Measurements from ENCODE around the gene STRC. TPM values are rescaled to one million over a fixed set of nuclear protein-coding genes. Genes with fewer than 3 reads are reported as not detected.
"Not testable (repeated sequence)": the region's sequence is repeated elsewhere in the genome, so short reads cannot be mapped to it uniquely, and the experiment has no call there.

Gene STRC
- total RNA-seq, 1 donor from 2014 or later, result 0.44 TPM

- intact Hi-C loops (cut with micrococcal nuclease), result not testable (repeated sequence)
Measured at GRCh38 chr15:43563793-43564192, 54.8 kb downstream of the STRC start.

GRCh38 chr15:43562753-43563152 is 55.8 kb downstream of the STRC start:
- intact Hi-C loops (cut with micrococcal nuclease), result not testable (repeated sequence)

GRCh38 chr15:43552986-43553385 is 65.6 kb downstream of the STRC start:
- intact Hi-C loops (cut with micrococcal nuclease), result no loop called here

- intact Hi-C loops (cut with micrococcal nuclease), result no loop called here
Measured at GRCh38 chr15:43552256-43552655, 66.3 kb downstream of the STRC start.

- intact Hi-C loops (cut with micrococcal nuclease), result no loop called here
Measured at GRCh38 chr15:43550527-43551363, 67.9 kb downstream of the STRC start.

Other genes with a start within 250 kb of the STRC start
- gene ZSCAN29, start 247.8 kb downstream of the STRC start, total RNA-seq, result 32.6 and 34.6 TPM in 2 replicates
- gene TUBGCP4, start 247.7 kb downstream of the STRC start, total RNA-seq, result 26.9 and 34.2 TPM in 2 replicates
- gene TP53BP1, start 125.6 kb downstream of the STRC start, total RNA-seq, result 32.0 and 35.5 TPM in 2 replicates
- 14.6 and 15.0 TPM in 2 replicates for gene MAP1A, start 101.2 kb downstream of the STRC start, total RNA-seq
- gene PPIP5K1, start 28.6 kb downstream of the STRC start, total RNA-seq, result 45.8 and 50.2 TPM in 2 replicates
- gene CKMT1B, start 24.8 kb downstream of the STRC start, total RNA-seq, result 0.20 and 0.32 TPM in 2 replicates
- gene CATSPER2, start 30.0 kb upstream of the STRC start, total RNA-seq, result 7.6 and 9.8 TPM in 2 replicates
- not detected in 2 replicates for gene CKMT1A, start 75.1 kb upstream of the STRC start, total RNA-seq
- gene PDIA3, start 127.6 kb upstream of the STRC start, total RNA-seq, result 386 and 411 TPM in 2 replicates
- gene ELL3, start 158.2 kb upstream of the STRC start, total RNA-seq, result 0.34 and 1.6 TPM in 2 replicates
- 681 and 682 TPM in 2 replicates for gene SERF2, start 173.5 kb upstream of the STRC start, total RNA-seq
- gene SERINC4, start 181.4 kb upstream of the STRC start, total RNA-seq, result 0.17 and 0.41 TPM in 2 replicates
- gene HYPK, start 181.8 kb upstream of the STRC start, total RNA-seq, result 15.4 and 19.4 TPM in 2 replicates
- gene MFAP1, start 205.9 kb upstream of the STRC start, total RNA-seq, result 36.5 and 37.3 TPM in 2 replicates
- gene WDR76, start 208.2 kb upstream of the STRC start, total RNA-seq, result 61.4 and 62.9 TPM in 2 replicates

All from T-helper 1 cell treated with Interleukin-12 subunit alpha and Interleukin-12 subunit beta and Interleukin-4 antibody, amounts not matched to agents 30 ng/mL and 1 ng/mL, for 36 hours (primary cell).